Limb (tissue), 2 donors: Measurements from ENCODE around the gene USP27X.

ENCODE experiments used
- DNase-seq, 2 donors: peaks; one replicate each; pipeline ENCODE4 v3.0.0-alpha.2; 2016; ENCODE audit errors: extremely low spot score in 2 of 2

USP27X gene

GRCh38 chrX:49878834-49879655, at the start of gene USP27X:
Gene USP27X (plus strand): TSS chrX:49879484. CDS start chrX:49880308, 824 bp downstream.
- DNase-seq = peak; percentile 73 to 82

GRCh38 chrX:49838374-49838773, 40.9 kb upstream of the USP27X start:
- peak in 1 of 2 donors; percentile 7 for DNase-seq

GRCh38 chrX:49840679-49841078, 38.6 kb upstream of the USP27X start:
- peak; percentile 6 to 78 for DNase-seq

- DNase-seq = no peak
Measured at GRCh38 chrX:49842621-49843020, 36.7 kb upstream of the USP27X start.

GRCh38 chrX:49844611-49845010, 34.7 kb upstream of the USP27X start:
- peak in 1 of 2 donors; percentile 36 for DNase-seq

GRCh38 chrX:49845701-49846403, 33.4 kb upstream of the USP27X start:
- no peak for DNase-seq

- no peak for DNase-seq
Measured at GRCh38 chrX:49846522-49846921, 32.8 kb upstream of the USP27X start.

- no peak for DNase-seq
Measured at GRCh38 chrX:49848275-49848674, 31.0 kb upstream of the USP27X start.

GRCh38 chrX:49850028-49850427, 29.3 kb upstream of the USP27X start:
- no peak for DNase-seq

- no peak for DNase-seq
Measured at GRCh38 chrX:49853661-49854060, 25.6 kb upstream of the USP27X start.

GRCh38 chrX:49856819-49857218, 22.5 kb upstream of the USP27X start:
- no peak for DNase-seq

GRCh38 chrX:49858341-49858740, 20.9 kb upstream of the USP27X start:
- DNase-seq = no peak

- no peak for DNase-seq
Measured at GRCh38 chrX:49859491-49859890, 19.8 kb upstream of the USP27X start.

GRCh38 chrX:49860867-49861535, 18.3 kb upstream of the USP27X start:
- no peak for DNase-seq

GRCh38 chrX:49862093-49862492, 17.2 kb upstream of the USP27X start:
- no peak for DNase-seq

GRCh38 chrX:49868739-49869138, 10.5 kb upstream of the USP27X start:
- no peak for DNase-seq

GRCh38 chrX:49876750-49877149, 2.5 kb upstream of the USP27X start:
- DNase-seq = peak in 1 of 2 donors; percentile 15

- DNase-seq = no peak
Measured at GRCh38 chrX:49877397-49878101, 1.7 kb upstream of the USP27X start.

GRCh38 chrX:49878128-49878833, 1.0 kb upstream of the USP27X start:
- DNase-seq = peak in 1 of 2 donors; percentile 41

- no peak for DNase-seq
Measured at GRCh38 chrX:49879656-49880277, 483 bp downstream of the USP27X start.
